MM.1S (cell line): ENCODE data around the gene CDK17.

ENCODE experiments used
- CTCF ChIP-seq: fragments of 300-600 bp; sonication (generic); IDR thresholded peaks from 2 replicates; pipeline ENCODE4 v1.5.1; 2016; ENCODE audit warnings: antibody characterized with exemption, low read length, mixed read lengths
- EZH2 ChIP-seq: fragments of 300-600 bp; sonication (generic); optimal IDR thresholded peaks from 2 replicates; pipeline ENCODE3; 2017; ENCODE audit warnings: low read depth, mild to moderate bottlenecking, antibody characterized with exemption, low read length, mixed read lengths

GRCh38 chr12:96420277-96420835 is 20.1 kb upstream of the CDK17 start:
- TF ChIP-seq CTCF (no peak), EZH2 (no peak)
